Natural killer cell (primary cell): Measurements from ENCODE around the gene RBM20. TPM values are rescaled to one million over a fixed set of nuclear protein-coding genes. Genes with fewer than 3 reads are reported as not detected.

Experiments used
- ATAC-seq, 3 donors: fragments of 150-1000 bp in 2 of 3; fragments of 200-7000 bp in 1 of 3; cut with Tn5 transposase; 1 replicate in 1 of 3; 2 replicates in 2 of 3; pipeline ENCODE4 v1.10.0; 2021; ENCODE audit warnings: mild to moderate bottlenecking in 2 of 3, moderate library complexity in 2 of 3
- DNase-seq, 2 donors: peaks; one replicate each; pipeline versions ENCODE4 v3.0.0 to v3.0.0-alpha.2; 2013 to 2021; ENCODE audit warnings: mixed read lengths in 1 of 2
- H3K27ac ChIP-seq: one replicate; pipeline ENCODE4 v1.5.1; 2013; ENCODE audit warnings: mild to moderate bottlenecking, low read length
- H3K27me3 ChIP-seq: one replicate; pipeline ENCODE4 v1.6.1; 2013; ENCODE audit warnings: low read length; ENCODE audit not compliant: control insufficient read depth, insufficient read depth
- H3K36me3 ChIP-seq: one replicate; pipeline ENCODE4 v1.6.1; 2013; ENCODE audit warnings: low read length; ENCODE audit not compliant: control insufficient read depth, insufficient read depth
- H3K4me1 ChIP-seq: one replicate; pipeline ENCODE4 v1.6.1; 2013; ENCODE audit warnings: low read length; ENCODE audit not compliant: control insufficient read depth, insufficient read depth
- H3K4me3 ChIP-seq: one replicate; pipeline ENCODE4 v1.5.1; 2013; ENCODE audit warnings: low read length
- H3K9me3 ChIP-seq: one replicate; pipeline ENCODE4 v1.6.1; 2013; ENCODE audit warnings: low read length; ENCODE audit not compliant: control insufficient read depth, insufficient read depth
- H3K27ac Mint-ChIP-seq, 2 donors: one replicate each; pipeline ENCODE4 v1.8.0; 2022; ENCODE audit warnings: mild to moderate bottlenecking in 2 of 2, mixed read lengths in 2 of 2, moderate library complexity in 1 of 2
- H3K27me3 Mint-ChIP-seq, 2 donors: one replicate each; pipeline ENCODE4 v1.8.0; 2022; ENCODE audit warnings: low read depth in 2 of 2, mixed read lengths in 2 of 2
- H3K36me3 Mint-ChIP-seq: one replicate; pipeline ENCODE4 v1.8.0; 2022; ENCODE audit warnings: mixed read lengths
- H3K4me1 Mint-ChIP-seq, 2 donors: one replicate each; pipeline ENCODE4 v1.8.0; 2022; ENCODE audit warnings: mixed read lengths in 2 of 2
- H3K4me3 Mint-ChIP-seq: one replicate; pipeline ENCODE4 v1.8.0; 2022; ENCODE audit warnings: mild to moderate bottlenecking, moderate library complexity, mixed read lengths
- H3K9me3 Mint-ChIP-seq, 2 donors: one replicate each; pipeline ENCODE4 v1.8.0; 2022; ENCODE audit warnings: mixed read lengths in 2 of 2
- CTCF ChIP-seq: fragments of 200-600 bp; IDR thresholded peaks from one replicate; pipeline ENCODE4 v1.8.0; 2022; ENCODE audit warnings: antibody characterized with exemption
- WGBS: methylation state at CpG from one replicate; pipeline ENCODE4 v1.1.7; 2013; ENCODE audit warnings: missing lambda C conversion rate; ENCODE audit not compliant: insufficient coverage; 5-methylcytosine and 5-hydroxymethylcytosine counted together
- intact Hi-C: fragments of 100-400 bp; cut with micrococcal nuclease; formaldehyde crosslinking; loops from one replicate; pipeline ENCODE4 v1.14.2; 2022
- total RNA-seq, 4 donors: library from RNA; stranded (reverse); fragments of 120-200 nt in 1 of 4; gene quantifications; one replicate each; pipeline versions ENCODE4 v1.2.3 to v1.2.4, GENCODE V29; 2013 to 2022

Gene RBM20
- total RNA-seq, 3 donors from 2014 or later (not counting 1 experiment from before 2014, with no cell fraction given), result 0.35 TPM; not detected in 2

GRCh38 chr10:110871298-110872084, 227.4 kb downstream of the RBM20 start, which contains the start of gene PDCD4:
Gene PDCD4, plus strand, starts transcription at chr10:110871928. Its CDS starts 4,100 bp downstream, at chr10:110876028.
- H3K4me3 ChIP-seq, result peak within 1 kb of the TSS; percentile 95
- peaks cover 52% of the 10 kb centered on the region for H3K4me1 ChIP-seq
- H3K27ac ChIP-seq, result peak within 1 kb of the TSS; percentile 97
- Mint-ChIP-seq H3K36me3 (no peaks in the 10 kb centered on the region), H3K4me1 (peaks cover 59 to 76% of the 10 kb centered on the region in 2 donors), H3K27ac (peak within 1 kb of the TSS; percentile 96 to 98), H3K9me3 (no peaks in the 10 kb centered on the region), H3K27me3 (no peaks in the 10 kb centered on the region), H3K4me3 (peak within 1 kb of the TSS; percentile 97)
- TF ChIP-seq CTCF, result no peak
- ATAC-seq (peak; percentile 74 to 85 (median 77)), DNase-seq (peak; percentile 88 to 95)
- intact Hi-C loops, result loop anchor here (1.0 to 2.0 kb wide), 4 partner anchors 11 to 48 kb away; partner anchors contain the start of genes BBIP1 and SHOC2
- no peaks in the 10 kb centered on the region for H3K9me3 ChIP-seq
- peaks cover 7% of the 10 kb centered on the region for H3K36me3 ChIP-seq
- WGBS, result under 1% methylated on average over 47 of the region's 47 CpGs
- no peaks in the 10 kb centered on the region for H3K27me3 ChIP-seq

- WGBS, result under 1% methylated on average over 68 of the region's 70 CpGs
- DNase-seq (peak; percentile 69 to 97), ATAC-seq (peak; percentile 66 to 83 (median 73))
- Histone ChIP-seq H3K9me3 (no peaks in the 10 kb centered on the region), H3K4me1 (peaks cover 45% of the 10 kb centered on the region), H3K36me3 (peaks cover 15% of the 10 kb centered on the region), H3K27ac (peak overlapping the region; percentile 97), H3K4me3 (peak overlapping the region; percentile 95), H3K27me3 (no peaks in the 10 kb centered on the region)
- H3K4me1 Mint-ChIP-seq, result peaks cover 50 to 69% of the 10 kb centered on the region in 2 donors
- no peaks in the 10 kb centered on the region for H3K9me3 Mint-ChIP-seq
- intact Hi-C loops, result loop anchor here (1.0 to 2.0 kb wide), 3 partner anchors 20 to 47 kb away; partner anchors contain the start of genes BBIP1 and SHOC2
- H3K4me3 Mint-ChIP-seq, result peak overlapping the region; percentile 96
- no peaks in the 10 kb centered on the region for H3K27me3 Mint-ChIP-seq
- no peak for TF ChIP-seq CTCF
- peak overlapping the region; percentile 96 to 98 for H3K27ac Mint-ChIP-seq
- H3K36me3 Mint-ChIP-seq, result no peaks in the 10 kb centered on the region
These were observed 228.2 kb downstream of the RBM20 start for GRCh38 chr10:110872145-110872983.

GRCh38 chr10:110872984-110873923, 229.1 kb downstream of the RBM20 start:
- Histone ChIP-seq H3K4me3 (peak overlapping the region; percentile 95), H3K27ac (peak overlapping the region; percentile 97), H3K4me1 (peaks cover 36% of the 10 kb centered on the region), H3K36me3 (peaks cover 24% of the 10 kb centered on the region), H3K9me3 (no peaks in the 10 kb centered on the region), H3K27me3 (no peaks in the 10 kb centered on the region)
- Mint-ChIP-seq H3K36me3 (no peaks in the 10 kb centered on the region), H3K4me3 (peak overlapping the region; percentile 96), H3K27ac (peak overlapping the region; percentile 96 to 98), H3K9me3 (no peaks in the 10 kb centered on the region), H3K27me3 (no peaks in the 10 kb centered on the region), H3K4me1 (peaks cover 42 to 68% of the 10 kb centered on the region in 2 donors)
- 2% methylated on average over 8 of the region's 16 CpGs for WGBS
- intact Hi-C loops, result loop anchor here (1.0 to 2.0 kb wide), 3 partner anchors 20 to 46 kb away; partner anchors contain the start of genes BBIP1 and SHOC2
- no peak for TF ChIP-seq CTCF
- ATAC-seq (no peak), DNase-seq (no peak)
